H9 (cell line): ENCODE data around the gene PSTK. TPM values are rescaled to one million over a fixed set of nuclear protein-coding genes. Genes with fewer than 3 reads are reported as not detected.

Source experiments
- DNase-seq: peaks from one replicate; pipeline ENCODE4 v3.0.0-alpha.2; 2017
- H2AFZ ChIP-seq: one replicate; pipeline ENCODE4 v1.6.1; 2013; ENCODE audit warnings: mild to moderate bottlenecking, low read length, control low read depth, moderate library complexity
- H2AK5ac ChIP-seq: 2 replicates; pipeline ENCODE4 v1.6.1; 2013; ENCODE audit warnings: low read length, control low read depth, mixed read lengths; ENCODE audit not compliant: insufficient read length
- H2BK120ac ChIP-seq: one replicate; pipeline ENCODE4 v1.6.1; 2013; ENCODE audit warnings: low read depth, mild to moderate bottlenecking, low read length, control low read depth, inconsistent platforms; ENCODE audit not compliant: poor library complexity, severe bottlenecking
- H2BK12ac ChIP-seq: 2 replicates; pipeline ENCODE4 v1.6.1; 2013; ENCODE audit warnings: low read length, control low read depth, mixed read lengths, low read depth; ENCODE audit not compliant: insufficient read length
- H2BK15ac ChIP-seq: 2 replicates; pipeline ENCODE4 v1.6.1; 2013; ENCODE audit warnings: low read depth, low read length, control low read depth
- H2BK20ac ChIP-seq: one replicate; pipeline ENCODE4 v1.6.1; 2013; ENCODE audit warnings: low read depth, mild to moderate bottlenecking, low read length, control low read depth, inconsistent platforms; ENCODE audit not compliant: poor library complexity, severe bottlenecking
- H2BK5ac ChIP-seq: 2 replicates; pipeline ENCODE4 v1.6.1; 2013; ENCODE audit warnings: low read length, control low read depth, mixed read lengths; ENCODE audit not compliant: insufficient read length
- H3K14ac ChIP-seq: 2 replicates; pipeline ENCODE4 v1.6.1; 2013; ENCODE audit warnings: low read length, control low read depth; ENCODE audit not compliant: insufficient read depth
- H3K18ac ChIP-seq: 2 replicates; pipeline ENCODE4 v1.6.1; 2013; ENCODE audit warnings: low read depth, mild to moderate bottlenecking, mixed read lengths, low read length, control low read depth; ENCODE audit not compliant: insufficient read length
- H3K23ac ChIP-seq: 2 replicates; pipeline ENCODE4 v1.6.1; 2013; ENCODE audit warnings: low read length, control low read depth, mixed read lengths, low read depth; ENCODE audit not compliant: insufficient read length
- H3K23me2 ChIP-seq: 2 replicates; pipeline ENCODE4 v1.6.1; 2013; ENCODE audit warnings: low read depth, mild to moderate bottlenecking, mixed read lengths, low read length, control low read depth; ENCODE audit not compliant: insufficient read length, poor library complexity, severe bottlenecking
- H3K27ac ChIP-seq: 2 replicates; pipeline ENCODE4 v1.5.1; 2013; ENCODE audit warnings: low read length, control low read depth, mixed read lengths, low read depth; ENCODE audit not compliant: insufficient read length
- H3K27me3 ChIP-seq: 2 replicates; pipeline ENCODE4 v1.6.1; 2013; ENCODE audit warnings: low read length, control low read depth, inconsistent platforms; ENCODE audit not compliant: insufficient read depth
- H3K4ac ChIP-seq: 2 replicates; pipeline ENCODE4 v1.6.1; 2013; ENCODE audit warnings: low read depth, mild to moderate bottlenecking, control low read depth, inconsistent platforms, low read length, moderate library complexity
- H3K4me1 ChIP-seq: 2 replicates; pipeline ENCODE4 v1.6.1; 2013; ENCODE audit warnings: low read length, control low read depth, inconsistent platforms; ENCODE audit not compliant: insufficient read depth
- H3K4me2 ChIP-seq: 2 replicates; pipeline ENCODE4 v1.6.1; 2013; ENCODE audit warnings: low read length, control low read depth, mixed read lengths; ENCODE audit not compliant: insufficient read length, insufficient read depth
- H3K56ac ChIP-seq: 2 replicates; pipeline ENCODE4 v1.6.1; 2013; ENCODE audit warnings: low read depth, mild to moderate bottlenecking, mixed read lengths, low read length, control low read depth; ENCODE audit not compliant: insufficient read length
- H3K79me1 ChIP-seq: 2 replicates; pipeline ENCODE4 v1.6.1; 2013; ENCODE audit warnings: low read depth, mild to moderate bottlenecking, moderate library complexity, low read length, control low read depth, inconsistent platforms; ENCODE audit not compliant: insufficient read depth, poor library complexity, severe bottlenecking
- H3K79me2 ChIP-seq: 2 replicates; pipeline ENCODE4 v1.6.1; 2013; ENCODE audit warnings: low read length, control low read depth, inconsistent platforms; ENCODE audit not compliant: insufficient read depth
- H3K9ac ChIP-seq: 2 replicates; pipeline ENCODE4 v1.6.1; 2013; ENCODE audit warnings: low read length, control low read depth, mixed read lengths; ENCODE audit not compliant: insufficient read length; ENCODE audit errors: extremely low read depth
- H3K9me3 ChIP-seq: one replicate; pipeline ENCODE4 v1.6.1; 2013; ENCODE audit warnings: low read depth, low read length, inconsistent platforms; ENCODE audit not compliant: control insufficient read depth
- H3T11ph ChIP-seq: one replicate; pipeline ENCODE4 v1.6.1; 2013; ENCODE audit warnings: mild to moderate bottlenecking, low read length, control low read depth, inconsistent platforms
- H4K20me1 ChIP-seq: one replicate; pipeline ENCODE4 v1.6.1; 2013; ENCODE audit not compliant: control insufficient read depth, insufficient read length, insufficient read depth
- H4K5ac ChIP-seq: 2 replicates; pipeline ENCODE4 v1.6.1; 2013; ENCODE audit warnings: low read depth, mild to moderate bottlenecking, mixed read lengths, low read length, control low read depth; ENCODE audit not compliant: insufficient read length
- H4K8ac ChIP-seq: replicated peaks from 2 replicates; pipeline ENCODE4 v1.6.1; 2013; ENCODE audit warnings: low read length, control low read depth, mixed read lengths, low read depth; ENCODE audit not compliant: insufficient read length
- H4K91ac ChIP-seq: 2 replicates; pipeline ENCODE4 v1.6.1; 2013; ENCODE audit warnings: low read depth, mild to moderate bottlenecking, moderate library complexity, mixed read lengths, low read length, control low read depth; ENCODE audit not compliant: insufficient read length
- H3K27ac Mint-ChIP-seq, 3 experiments: 2 replicates in 2 of 3; 3 replicates in 1 of 3; pipeline ENCODE4 v1.8.0; 2020 to 2021; ENCODE audit warnings: mixed read lengths in 3 of 3, mild to moderate bottlenecking in 1 of 3, moderate library complexity in 1 of 3
- H3K27me3 Mint-ChIP-seq: 2 replicates; pipeline ENCODE4 v1.8.0; 2021; ENCODE audit warnings: low read depth, mild to moderate bottlenecking, moderate library complexity, mixed read lengths
- H3K36me3 Mint-ChIP-seq, 3 experiments: 2 replicates in 2 of 3; 3 replicates in 1 of 3; pipeline ENCODE4 v1.8.0; 2020 to 2021; ENCODE audit warnings: low read depth in 3 of 3, mixed read lengths in 3 of 3; ENCODE audit not compliant: insufficient read depth in 1 of 3
- H3K4me1 Mint-ChIP-seq, 2 experiments: 2 replicates each; pipeline ENCODE4 v1.8.0; 2020; ENCODE audit warnings: mixed read lengths in 2 of 2
- H3K4me3 Mint-ChIP-seq, 2 experiments: 2 replicates in 1 of 2; 3 replicates in 1 of 2; pipeline ENCODE4 v1.8.0; 2020 to 2021; ENCODE audit warnings: mild to moderate bottlenecking in 2 of 2, mixed read lengths in 2 of 2, moderate library complexity in 1 of 2
- H3K9me3 Mint-ChIP-seq, 2 experiments: 2 replicates in 1 of 2; 3 replicates in 1 of 2; pipeline ENCODE4 v1.8.0; 2020; ENCODE audit warnings: mild to moderate bottlenecking in 2 of 2, mixed read lengths in 2 of 2, moderate library complexity in 1 of 2
- WGBS: extraction: QIAGEN DNeasy Blood & Tissue Kit; methylation state at CpG from one replicate; pipeline ENCODE4 v1.1.7; 2013; ENCODE audit warnings: missing lambda C conversion rate, low lambda C conversion rate, mixed read lengths; ENCODE audit not compliant: insufficient read length; ENCODE audit errors: extremely low coverage; 5-methylcytosine and 5-hydroxymethylcytosine counted together
- total RNA-seq: library from RNA; stranded (reverse); gene quantifications from 2 replicates; pipeline ENCODE4 v1.2.1, GENCODE V29; 2021
- TF ChIP-seq, protein P1 (sequence below): fragments of 200-600 bp; sonication (generic); conservative IDR thresholded peaks from 3 replicates; pipeline ENCODE4 v1.8.0; 2021; ENCODE audit warnings: antibody characterized with exemption, mild to moderate bottlenecking

The PSTK gene
- total RNA-seq, 1 experiment from 2014 or later, result 8.0 TPM

DNA sequence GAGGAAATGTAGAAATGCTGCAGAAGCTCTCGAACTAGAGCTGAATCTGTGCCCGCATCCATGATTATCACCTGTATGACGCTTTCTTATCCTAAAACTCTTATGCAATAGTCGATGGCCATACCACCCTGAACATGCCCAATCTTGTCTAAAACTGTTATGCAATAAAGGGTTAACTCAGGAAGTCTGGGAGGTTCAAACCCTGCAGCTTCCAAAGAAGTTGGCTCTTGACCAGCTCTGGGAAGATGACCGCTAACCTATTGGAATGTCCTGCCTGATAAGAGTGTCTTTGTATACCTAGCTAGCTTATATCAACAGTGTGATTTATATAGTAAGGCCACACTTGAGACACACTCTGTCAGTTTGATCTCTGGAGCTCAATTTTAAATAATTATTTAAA, 22.7 kb upstream of the PSTK start:
- Histone ChIP-seq H3T11ph (no peak overlapping the region), H2AK5ac (no peak overlapping the region), H3K4ac (no peak overlapping the region), H3K18ac (no peak overlapping the region), H2BK15ac (no peak overlapping the region), H4K20me1 (no peaks in the 10 kb centered on the region), H3K9ac (no peak overlapping the region), H3K14ac (no peak overlapping the region), H4K91ac (no peak overlapping the region), H2BK120ac (no peak overlapping the region), H2BK12ac (no peak overlapping the region), H3K9me3 (no peaks in the 10 kb centered on the region), H3K4me1 (no peaks in the 10 kb centered on the region), H3K56ac (no peak overlapping the region), H4K5ac (no peak overlapping the region), H3K4me2 (no peak overlapping the region), H4K8ac (no peak overlapping the region), H2AFZ (no peak overlapping the region), H3K27me3 (peaks cover 4% of the 10 kb centered on the region; the same call in 1 of the 2 replicates), H3K23ac (no peak overlapping the region), H3K23me2 (peaks cover 4% of the 10 kb centered on the region), H3K79me1 (no peaks in the 10 kb centered on the region), H3K27ac (no peak overlapping the region), H2BK5ac (no peak overlapping the region), H3K79me2 (no peaks in the 10 kb centered on the region), H2BK20ac (no peak overlapping the region)
- H3K4me1 Mint-ChIP-seq, result peaks cover 8 to 13% of the 10 kb centered on the region in 2 experiments
- TF ChIP-seq, protein P1, sequence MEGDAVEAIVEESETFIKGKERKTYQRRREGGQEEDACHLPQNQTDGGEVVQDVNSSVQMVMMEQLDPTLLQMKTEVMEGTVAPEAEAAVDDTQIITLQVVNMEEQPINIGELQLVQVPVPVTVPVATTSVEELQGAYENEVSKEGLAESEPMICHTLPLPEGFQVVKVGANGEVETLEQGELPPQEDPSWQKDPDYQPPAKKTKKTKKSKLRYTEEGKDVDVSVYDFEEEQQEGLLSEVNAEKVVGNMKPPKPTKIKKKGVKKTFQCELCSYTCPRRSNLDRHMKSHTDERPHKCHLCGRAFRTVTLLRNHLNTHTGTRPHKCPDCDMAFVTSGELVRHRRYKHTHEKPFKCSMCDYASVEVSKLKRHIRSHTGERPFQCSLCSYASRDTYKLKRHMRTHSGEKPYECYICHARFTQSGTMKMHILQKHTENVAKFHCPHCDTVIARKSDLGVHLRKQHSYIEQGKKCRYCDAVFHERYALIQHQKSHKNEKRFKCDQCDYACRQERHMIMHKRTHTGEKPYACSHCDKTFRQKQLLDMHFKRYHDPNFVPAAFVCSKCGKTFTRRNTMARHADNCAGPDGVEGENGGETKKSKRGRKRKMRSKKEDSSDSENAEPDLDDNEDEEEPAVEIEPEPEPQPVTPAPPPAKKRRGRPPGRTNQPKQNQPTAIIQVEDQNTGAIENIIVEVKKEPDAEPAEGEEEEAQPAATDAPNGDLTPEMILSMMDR, result no peak
- H3K27me3 Mint-ChIP-seq, result peaks cover 45% of the 10 kb centered on the region
- peaks cover 0 to 10% (median 0%) of the 10 kb centered on the region in 3 experiments; a peak in 3 of 7 replicates for H3K36me3 Mint-ChIP-seq
- peaks cover 11 to 13% of the 10 kb centered on the region in 2 experiments; a peak in 4 of 5 replicates for H3K9me3 Mint-ChIP-seq
- no CpG with 5 or more reads among the region's 5 CpGs for WGBS
- no peak overlapping the region for H3K27ac Mint-ChIP-seq
- no peak for DNase-seq
- no peak overlapping the region for H3K4me3 Mint-ChIP-seq
